Measurements from ENCODE around the gene PHF21A.
"Not testable (repeated sequence)": the region's sequence is repeated elsewhere in the genome, so short reads cannot be mapped to it uniquely, and the experiment has no call there.

PHF21A gene

DNA sequence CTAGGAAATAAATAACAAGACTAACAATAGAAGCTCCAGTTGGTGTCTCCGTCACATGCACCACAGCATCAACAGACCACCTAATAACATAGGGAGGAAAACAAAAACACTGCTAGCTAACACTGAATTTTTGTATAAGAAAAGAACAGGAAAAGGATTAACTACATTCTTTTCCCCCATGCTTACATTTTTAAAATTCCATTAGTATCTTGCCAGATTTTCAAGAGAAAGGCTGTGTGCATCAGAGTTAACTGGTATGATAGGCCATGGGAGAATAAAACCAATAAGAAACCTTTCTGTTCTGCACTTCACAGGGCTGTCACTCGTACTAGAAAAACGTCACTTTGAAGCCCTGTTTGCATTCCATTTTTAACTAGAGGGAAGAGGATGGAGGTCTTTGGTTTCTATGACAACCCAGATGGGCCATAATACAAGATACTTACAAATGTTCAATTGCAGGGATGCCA is 119.8 kb downstream of the PHF21A start:
- H3K9me3 ChIP-seq (ENCODE audit: low read length) = no peaks in the 10 kb centered on the region
- no peak overlapping the region for H3K4me3 ChIP-seq (ENCODE audit: low read length)
- H3K36me3 ChIP-seq (ENCODE audit: insufficient read depth, low read length) = no peaks in the 10 kb centered on the region
- peaks cover 36% of the 10 kb centered on the region for H3K4me1 ChIP-seq (ENCODE audit: insufficient read depth, low read length)
- H3K27me3 ChIP-seq (ENCODE audit: insufficient read depth, low read length) = no peaks in the 10 kb centered on the region
- no peak overlapping the region for H2AFZ ChIP-seq (ENCODE audit: low read depth, low read length)

DNA sequence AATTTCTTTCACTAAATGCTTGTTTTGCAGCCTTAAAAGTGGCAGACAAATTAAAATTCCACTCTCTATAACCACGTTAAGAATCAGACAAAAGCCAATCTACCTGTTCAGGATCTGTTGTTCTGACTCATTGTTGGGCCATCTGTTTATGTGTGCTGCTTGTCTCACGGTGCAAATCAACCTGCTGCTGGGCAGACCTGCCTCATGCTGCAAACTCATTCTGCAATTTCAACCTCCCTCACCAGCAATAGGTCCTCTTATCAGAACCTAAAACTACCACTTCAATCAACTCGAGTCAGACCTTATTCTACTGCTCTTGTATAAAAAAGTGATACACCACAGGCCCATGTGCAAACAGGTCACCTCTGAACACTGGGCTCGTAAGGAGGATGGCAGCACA is 123.7 kb downstream of the PHF21A start:
- no peaks in the 10 kb centered on the region for H3K9me3 ChIP-seq (ENCODE audit: low read length)
- H3K4me1 ChIP-seq (ENCODE audit: insufficient read depth, low read length) = peaks cover 29% of the 10 kb centered on the region
- H3K27me3 ChIP-seq (ENCODE audit: insufficient read depth, low read length) = no peaks in the 10 kb centered on the region
- H3K4me3 ChIP-seq (ENCODE audit: low read length) = no peak overlapping the region
- H3K36me3 ChIP-seq (ENCODE audit: insufficient read depth, low read length) = no peaks in the 10 kb centered on the region
- H2AFZ ChIP-seq (ENCODE audit: low read depth, low read length) = no peak overlapping the region

DNA sequence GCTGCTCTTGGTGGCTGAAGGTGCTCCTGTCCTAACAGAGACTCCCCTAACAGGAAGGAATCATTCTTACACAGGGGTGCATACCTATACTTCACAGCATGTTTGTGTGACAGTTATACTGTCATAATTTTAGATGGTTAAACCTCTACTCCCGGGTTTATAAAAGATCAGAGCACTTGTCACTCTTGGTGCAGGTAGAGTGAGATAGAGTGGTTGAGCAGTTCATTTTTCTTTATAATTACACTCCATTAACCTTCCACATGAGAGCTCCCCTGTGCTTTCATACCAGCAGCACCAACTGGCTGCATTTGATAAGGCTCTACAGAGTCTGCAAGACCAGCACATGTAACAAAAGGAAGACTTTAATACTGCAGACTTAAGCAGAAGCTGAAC is 125.9 kb downstream of the PHF21A start:
- Histone ChIP-seq H3K9me3 (ENCODE audit: low read length) (no peaks in the 10 kb centered on the region), H3K4me1 (ENCODE audit: insufficient read depth, low read length) (peaks cover 18% of the 10 kb centered on the region), H3K4me3 (ENCODE audit: low read length) (no peak overlapping the region), H3K36me3 (ENCODE audit: insufficient read depth, low read length) (no peaks in the 10 kb centered on the region), H3K27me3 (ENCODE audit: insufficient read depth, low read length) (no peaks in the 10 kb centered on the region), H2AFZ (ENCODE audit: low read depth, low read length) (no peak overlapping the region)

DNA sequence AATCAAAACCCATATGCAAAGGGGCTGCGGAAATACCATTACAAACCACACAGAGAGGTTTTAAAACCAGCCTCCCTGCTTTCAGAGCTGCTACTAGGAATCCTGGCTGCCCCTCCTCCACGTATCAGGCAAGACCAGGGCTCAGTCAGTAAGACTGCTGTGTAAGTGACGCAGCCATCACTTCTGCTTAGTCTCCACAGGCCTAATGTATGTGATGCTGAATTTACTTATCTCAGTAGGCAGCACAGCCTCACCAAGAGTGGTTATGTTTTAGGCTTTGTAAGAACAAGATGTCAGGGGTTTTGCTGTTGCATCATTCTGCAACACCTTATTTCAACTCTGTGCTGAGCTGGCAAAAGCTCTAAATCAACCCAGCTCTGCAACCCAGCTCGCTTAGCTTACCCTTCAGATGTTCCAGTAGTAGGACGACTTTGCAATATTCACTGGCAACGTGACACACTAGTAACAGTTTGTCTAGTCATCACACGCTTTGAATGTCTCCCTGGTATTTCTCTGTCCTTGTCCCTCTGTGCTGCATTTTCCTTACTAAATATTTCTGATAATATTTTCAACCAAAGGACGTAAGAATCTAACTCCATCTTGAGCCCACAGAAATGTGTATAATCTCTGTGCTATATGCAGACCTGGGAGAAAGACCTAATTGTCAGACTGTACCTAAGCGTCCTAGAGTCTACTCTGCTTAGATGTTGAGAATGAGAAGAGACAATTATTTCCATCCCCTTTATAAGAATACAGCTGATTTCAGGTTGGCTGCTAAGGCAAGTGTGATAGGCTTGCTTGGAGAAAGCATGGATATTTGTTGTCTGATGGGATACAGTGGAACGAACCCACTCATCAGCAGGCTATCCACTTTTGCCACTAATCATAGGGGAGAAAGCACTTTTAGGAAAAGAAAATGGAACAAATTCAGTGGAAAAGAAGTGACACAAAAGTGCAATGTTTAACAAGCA is 126.6 kb downstream of the PHF21A start:
- H3K27me3 ChIP-seq (ENCODE audit: insufficient read depth, low read length) = no peaks in the 10 kb centered on the region
- no peaks in the 10 kb centered on the region for H3K36me3 ChIP-seq (ENCODE audit: insufficient read depth, low read length)
- no peaks in the 10 kb centered on the region for H3K9me3 ChIP-seq (ENCODE audit: low read length)
- no peak overlapping the region for H2AFZ ChIP-seq (ENCODE audit: low read depth, low read length)
- peaks cover 18% of the 10 kb centered on the region for H3K4me1 ChIP-seq (ENCODE audit: insufficient read depth, low read length)
- H3K4me3 ChIP-seq (ENCODE audit: low read length) = no peak overlapping the region

DNA sequence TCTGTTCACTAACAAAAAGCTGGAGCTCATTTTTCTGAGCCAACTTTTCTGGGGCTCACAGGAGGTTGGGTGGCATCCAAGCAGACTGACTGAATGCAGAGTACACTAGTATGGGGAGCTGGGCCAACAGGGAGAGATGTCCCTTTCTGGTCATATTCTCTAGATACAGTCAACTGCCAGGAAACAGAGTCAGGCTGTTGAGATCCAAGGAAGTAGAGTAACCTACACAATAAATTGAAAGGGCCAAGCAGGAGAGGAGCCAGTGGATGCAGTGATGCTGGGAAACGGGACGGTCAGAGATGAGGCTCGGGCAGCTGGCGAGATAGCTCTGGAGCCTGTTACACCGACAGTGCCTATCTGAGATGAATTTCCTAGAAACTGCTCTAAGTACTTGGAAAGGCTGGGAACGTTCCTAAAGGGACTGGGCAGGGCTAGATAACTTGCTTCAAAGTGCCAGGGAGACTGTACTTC is 127.7 kb downstream of the PHF21A start:
- no peak overlapping the region for H2AFZ ChIP-seq (ENCODE audit: low read depth, low read length)
- H3K4me3 ChIP-seq (ENCODE audit: low read length) = no peak overlapping the region
- peaks cover 20% of the 10 kb centered on the region for H3K4me1 ChIP-seq (ENCODE audit: insufficient read depth, low read length)
- H3K36me3 ChIP-seq (ENCODE audit: insufficient read depth, low read length) = no peaks in the 10 kb centered on the region
- H3K9me3 ChIP-seq (ENCODE audit: low read length) = no peaks in the 10 kb centered on the region
- no peaks in the 10 kb centered on the region for H3K27me3 ChIP-seq (ENCODE audit: insufficient read depth, low read length)

DNA sequence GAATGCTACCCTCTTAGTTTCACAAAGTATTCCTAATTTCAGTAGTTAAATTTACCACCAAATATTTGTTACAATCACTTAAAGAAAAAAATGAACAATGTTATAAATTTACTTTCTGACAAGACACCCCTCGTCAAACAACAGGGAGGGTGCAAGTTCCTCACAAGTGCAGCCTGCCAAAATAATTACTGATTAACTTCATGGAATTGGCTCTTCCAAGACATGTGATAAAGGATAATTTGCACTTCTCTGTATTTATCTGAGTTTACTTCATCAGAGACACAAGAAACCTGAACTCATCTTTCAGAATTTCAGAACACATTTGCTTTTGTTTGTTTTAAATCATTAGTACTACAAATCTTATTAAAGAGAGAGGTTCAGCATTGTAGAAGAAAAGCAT is 132.3 kb downstream of the PHF21A start:
- no peak overlapping the region for H2AFZ ChIP-seq (ENCODE audit: low read depth, low read length)
- no peaks in the 10 kb centered on the region for H3K27me3 ChIP-seq (ENCODE audit: insufficient read depth, low read length)
- peaks cover 15% of the 10 kb centered on the region for H3K4me1 ChIP-seq (ENCODE audit: insufficient read depth, low read length)
- H3K4me3 ChIP-seq (ENCODE audit: low read length) = no peak overlapping the region
- H3K36me3 ChIP-seq (ENCODE audit: insufficient read depth, low read length) = no peaks in the 10 kb centered on the region
- H3K9me3 ChIP-seq (ENCODE audit: low read length) = no peaks in the 10 kb centered on the region

DNA sequence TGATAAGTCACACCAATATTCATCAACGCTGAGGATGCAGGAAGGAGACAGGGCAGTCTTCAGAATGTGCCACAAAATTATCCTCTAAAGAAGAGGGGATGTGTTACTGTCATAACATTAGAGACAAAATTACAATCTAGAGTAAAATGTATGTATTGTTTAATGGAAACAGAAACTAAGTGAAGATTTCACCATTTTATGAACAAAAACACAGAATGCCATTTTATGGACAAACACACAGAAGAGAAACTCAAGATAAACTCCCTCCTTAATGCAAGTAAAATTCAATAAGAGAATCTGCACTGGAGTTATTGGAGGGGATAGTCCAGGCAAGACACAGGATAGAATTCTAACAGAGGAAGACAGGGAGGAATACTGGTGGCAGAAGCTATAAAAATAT is 136.0 kb downstream of the PHF21A start:
- Histone ChIP-seq H2AFZ (ENCODE audit: low read depth, low read length) (no peak overlapping the region), H3K36me3 (ENCODE audit: insufficient read depth, low read length) (no peaks in the 10 kb centered on the region), H3K4me3 (ENCODE audit: low read length) (no peak overlapping the region), H3K27me3 (ENCODE audit: insufficient read depth, low read length) (no peaks in the 10 kb centered on the region), H3K4me1 (ENCODE audit: insufficient read depth, low read length) (peaks cover 34% of the 10 kb centered on the region), H3K9me3 (ENCODE audit: low read length) (no peaks in the 10 kb centered on the region)

DNA sequence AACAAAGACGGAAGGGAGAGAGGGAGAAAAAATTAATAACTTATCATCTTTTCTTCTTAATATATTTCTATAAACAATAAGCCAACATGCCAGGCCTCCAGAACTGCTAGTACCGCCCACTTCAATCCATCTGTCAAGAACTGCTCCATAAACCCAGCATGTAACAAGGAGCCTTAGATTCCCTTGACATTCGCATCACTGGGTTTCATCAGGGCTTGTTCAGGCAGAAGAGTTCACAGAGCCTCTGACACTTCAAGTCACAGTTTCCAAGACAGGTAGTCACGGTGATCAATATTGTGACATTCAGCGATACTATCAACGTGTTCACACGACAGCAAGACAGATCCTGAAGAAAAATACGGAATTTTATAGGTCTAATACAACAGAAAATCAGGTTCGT is 137.1 kb downstream of the PHF21A start:
- Histone ChIP-seq H3K4me1 (ENCODE audit: insufficient read depth, low read length) (peaks cover 34% of the 10 kb centered on the region), H3K27me3 (ENCODE audit: insufficient read depth, low read length) (no peaks in the 10 kb centered on the region), H3K9me3 (ENCODE audit: low read length) (no peaks in the 10 kb centered on the region), H2AFZ (ENCODE audit: low read depth, low read length) (no peak overlapping the region), H3K4me3 (ENCODE audit: low read length) (no peak overlapping the region), H3K36me3 (ENCODE audit: insufficient read depth, low read length) (peaks cover 5% of the 10 kb centered on the region)

DNA sequence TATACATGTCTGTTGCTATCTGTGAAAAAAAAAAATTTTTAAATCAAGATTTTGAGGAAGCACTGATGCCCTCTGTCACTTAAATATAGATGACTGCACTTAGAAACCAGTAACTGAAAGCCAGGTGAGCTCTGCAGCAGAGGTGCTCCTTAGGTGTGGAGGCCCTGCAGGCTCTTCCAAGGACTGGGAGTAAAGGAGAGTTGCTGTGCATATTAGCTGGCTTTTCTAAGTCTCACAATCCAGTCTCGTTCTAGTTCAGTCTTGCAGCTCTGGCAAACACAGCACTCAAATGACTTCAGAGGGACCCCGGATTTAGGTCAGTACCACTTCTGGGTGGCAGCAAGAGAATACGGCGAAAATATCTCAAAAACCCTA is 137.8 kb downstream of the PHF21A start:
- Histone ChIP-seq H3K27me3 (ENCODE audit: insufficient read depth, low read length) (no peaks in the 10 kb centered on the region), H3K36me3 (ENCODE audit: insufficient read depth, low read length) (peaks cover 11% of the 10 kb centered on the region), H2AFZ (ENCODE audit: low read depth, low read length) (no peak overlapping the region), H3K9me3 (ENCODE audit: low read length) (no peaks in the 10 kb centered on the region), H3K4me3 (ENCODE audit: low read length) (no peak overlapping the region), H3K4me1 (ENCODE audit: insufficient read depth, low read length) (peaks cover 31% of the 10 kb centered on the region)

DNA sequence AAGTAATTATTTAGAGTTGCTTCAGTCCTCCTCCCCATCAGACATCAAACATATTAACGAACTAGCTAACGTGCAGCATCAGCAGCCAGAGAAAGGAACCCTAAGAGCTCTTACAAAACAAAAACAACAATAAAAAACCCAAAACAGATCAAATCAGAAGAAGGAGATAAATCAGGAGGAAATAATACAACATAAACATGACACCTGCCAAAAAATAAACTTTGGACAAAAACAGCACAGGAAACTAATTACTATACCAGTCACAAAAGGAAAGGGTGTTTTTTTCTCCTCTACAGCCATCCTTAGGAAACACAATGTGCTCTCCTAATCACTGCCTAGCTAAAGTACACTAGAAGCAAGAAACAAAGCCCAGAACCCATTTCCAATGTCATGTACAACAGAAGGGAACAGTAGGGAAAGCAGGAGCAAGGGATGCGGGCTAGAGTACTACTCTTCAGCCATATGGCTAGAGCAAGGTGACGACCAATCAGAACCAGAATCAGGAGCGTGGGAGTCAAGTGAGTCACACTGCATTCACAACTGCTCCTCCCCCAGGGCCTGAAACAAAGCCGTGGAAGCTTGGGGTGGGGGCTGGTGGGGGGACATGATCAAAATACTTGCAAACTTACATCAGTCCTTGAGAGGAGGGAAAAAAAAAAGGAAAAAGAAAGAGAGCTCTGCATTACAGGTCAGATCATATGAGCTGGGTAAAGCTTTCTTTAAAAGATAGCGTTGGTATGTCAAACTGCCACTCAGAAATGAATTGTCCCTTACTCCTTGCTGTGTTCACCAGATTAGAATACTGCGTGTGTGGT is 138.4 kb downstream of the PHF21A start:
- no peak overlapping the region for H3K4me3 ChIP-seq (ENCODE audit: low read length)
- H3K36me3 ChIP-seq (ENCODE audit: insufficient read depth, low read length) = peaks cover 15% of the 10 kb centered on the region
- no peaks in the 10 kb centered on the region for H3K9me3 ChIP-seq (ENCODE audit: low read length)
- H3K27me3 ChIP-seq (ENCODE audit: insufficient read depth, low read length) = no peaks in the 10 kb centered on the region
- H2AFZ ChIP-seq (ENCODE audit: low read depth, low read length) = no peak overlapping the region
- peaks cover 29% of the 10 kb centered on the region for H3K4me1 ChIP-seq (ENCODE audit: insufficient read depth, low read length)

DNA sequence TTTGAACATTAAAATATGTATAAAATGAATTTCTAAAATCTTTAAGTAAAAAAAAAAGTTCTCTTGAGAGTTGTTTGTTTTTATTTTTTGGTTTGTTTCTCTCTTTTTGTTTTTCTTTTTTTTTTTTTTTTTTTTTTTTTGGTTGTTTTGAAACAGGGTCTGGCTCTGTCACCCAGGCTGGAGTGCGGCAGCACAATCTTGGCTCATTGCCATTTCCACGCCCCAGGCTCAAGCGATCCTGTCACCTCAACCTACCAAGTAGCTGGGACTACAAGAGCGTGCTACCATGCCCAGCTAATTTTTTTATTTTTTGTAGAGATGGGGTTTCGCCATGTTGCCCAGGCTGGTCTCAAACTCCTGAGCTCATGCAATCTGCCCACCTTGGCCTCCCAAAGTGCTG is 139.4 kb downstream of the PHF21A start:
- not testable (repeated sequence) for H3K9me3 ChIP-seq (ENCODE audit: low read length); H3K4me3 ChIP-seq (ENCODE audit: low read length)

DNA sequence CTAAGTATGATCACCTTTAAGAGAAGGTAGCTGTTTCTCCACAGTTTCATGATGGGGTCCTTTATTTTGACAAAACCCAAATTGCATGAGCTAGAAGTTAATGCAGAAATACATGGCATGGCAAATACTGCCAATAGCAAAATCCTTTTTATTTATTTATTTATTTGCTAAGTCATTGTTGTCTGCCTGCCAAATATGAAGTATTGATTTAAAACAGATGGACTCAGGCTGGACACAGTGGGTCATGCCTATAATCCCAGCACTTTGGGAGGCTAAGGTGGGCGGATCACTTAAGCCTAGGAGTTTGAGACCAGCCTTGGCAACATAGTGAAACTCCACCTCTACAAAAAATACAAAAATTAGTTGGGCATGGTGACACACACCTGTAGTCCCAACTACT is 146.4 kb downstream of the PHF21A start:
- Histone ChIP-seq H3K36me3 (ENCODE audit: insufficient read depth, low read length) (peaks cover 48% of the 10 kb centered on the region), H3K9me3 (ENCODE audit: low read length) (no peaks in the 10 kb centered on the region), H3K27me3 (ENCODE audit: insufficient read depth, low read length) (no peaks in the 10 kb centered on the region), H3K4me1 (ENCODE audit: insufficient read depth, low read length) (no peaks in the 10 kb centered on the region), H2AFZ (ENCODE audit: low read depth, low read length) (no peak overlapping the region), H3K4me3 (ENCODE audit: low read length) (no peak overlapping the region)

More for the DNA sequence above, 139.4 kb downstream of the PHF21A start:
- not testable (repeated sequence) for H2AFZ ChIP-seq (ENCODE audit: low read depth, low read length); H3K27me3 ChIP-seq (ENCODE audit: insufficient read depth, low read length)
- H3K4me1 ChIP-seq (ENCODE audit: insufficient read depth, low read length) = peaks cover 29% of the 10 kb centered on the region
- peaks cover 25% of the 10 kb centered on the region for H3K36me3 ChIP-seq (ENCODE audit: insufficient read depth, low read length)

DNA sequence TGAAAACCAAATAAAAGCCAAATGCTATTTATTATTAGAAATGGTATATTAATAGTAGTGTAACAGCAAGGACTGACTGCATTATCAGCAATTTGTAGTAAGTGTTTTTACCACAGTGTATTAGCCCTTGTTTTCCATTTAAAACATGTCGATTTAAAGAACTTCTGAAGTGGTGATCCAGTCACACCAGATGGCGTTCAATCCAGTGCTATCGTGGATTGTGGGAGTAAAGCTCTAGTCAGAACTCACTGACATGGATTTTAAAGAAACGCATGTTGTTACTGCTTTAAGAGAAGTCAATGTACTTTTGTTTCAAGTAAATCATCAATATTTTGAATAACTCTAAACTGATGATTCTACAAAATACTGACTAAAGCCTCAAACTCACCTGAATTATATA is 147.7 kb downstream of the PHF21A start:
- H3K4me3 ChIP-seq (ENCODE audit: low read length) = no peak overlapping the region
- H3K9me3 ChIP-seq (ENCODE audit: low read length) = no peaks in the 10 kb centered on the region
- no peaks in the 10 kb centered on the region for H3K27me3 ChIP-seq (ENCODE audit: insufficient read depth, low read length)
- H3K36me3 ChIP-seq (ENCODE audit: insufficient read depth, low read length) = peaks cover 47% of the 10 kb centered on the region
- H3K4me1 ChIP-seq (ENCODE audit: insufficient read depth, low read length) = no peaks in the 10 kb centered on the region
- H2AFZ ChIP-seq (ENCODE audit: low read depth, low read length) = no peak overlapping the region
